Endothelial cell of hepatic sinusoid (primary cell): ENCODE data around the gene L3MBTL4.
"Not testable (repeated sequence)": the region's sequence is repeated elsewhere in the genome, so short reads cannot be mapped to it uniquely, and the experiment has no call there.

Experiments used
- in situ Hi-C: cut with HindIII; loops from 2 replicates; pipeline ENCODE4 v1.10.0; 2017; ENCODE audit warnings: low sequenced_read_pairs

L3MBTL4 gene

GRCh38 chr18:6313415-6313814, 101.3 kb downstream of the L3MBTL4 start:
- in situ Hi-C loops, result no loop called here

GRCh38 chr18:6311456-6312215, 103.1 kb downstream of the L3MBTL4 start:
- in situ Hi-C loops, result no loop called here

- in situ Hi-C loops, result no loop called here
Measured at GRCh38 chr18:6310714-6311113, 104.0 kb downstream of the L3MBTL4 start.

- in situ Hi-C loops, result no loop called here
Measured at GRCh38 chr18:6297875-6298274, 116.8 kb downstream of the L3MBTL4 start.

- in situ Hi-C loops, result no loop called here
Measured at GRCh38 chr18:6294148-6294784, 120.4 kb downstream of the L3MBTL4 start.

- in situ Hi-C loops, result no loop called here
Measured at GRCh38 chr18:6289843-6290242, 124.9 kb downstream of the L3MBTL4 start.

GRCh38 chr18:6286585-6286984, 128.1 kb downstream of the L3MBTL4 start:
- in situ Hi-C loops, result no loop called here

GRCh38 chr18:6284761-6285160, 129.9 kb downstream of the L3MBTL4 start:
- in situ Hi-C loops, result no loop called here

GRCh38 chr18:6284300-6284699, 130.4 kb downstream of the L3MBTL4 start:
- in situ Hi-C loops, result no loop called here

GRCh38 chr18:6281874-6282273, 132.8 kb downstream of the L3MBTL4 start:
- in situ Hi-C loops, result no loop called here

GRCh38 chr18:6280211-6280743, 134.4 kb downstream of the L3MBTL4 start:
- in situ Hi-C loops, result no loop called here

GRCh38 chr18:6279308-6279707, 135.4 kb downstream of the L3MBTL4 start:
- in situ Hi-C loops, result no loop called here

GRCh38 chr18:6273423-6273822, 141.3 kb downstream of the L3MBTL4 start:
- in situ Hi-C loops, result no loop called here

GRCh38 chr18:6272144-6272543, 142.6 kb downstream of the L3MBTL4 start:
- in situ Hi-C loops, result not testable (repeated sequence)

GRCh38 chr18:6271585-6271984, 143.1 kb downstream of the L3MBTL4 start:
- in situ Hi-C loops, result no loop called here

- in situ Hi-C loops, result no loop called here
Measured at GRCh38 chr18:6270771-6271216, 143.9 kb downstream of the L3MBTL4 start.

GRCh38 chr18:6269660-6270332, 144.9 kb downstream of the L3MBTL4 start:
- in situ Hi-C loops, result no loop called here

- in situ Hi-C loops, result no loop called here
Measured at GRCh38 chr18:6266212-6266611, 148.5 kb downstream of the L3MBTL4 start.

- in situ Hi-C loops, result no loop called here
Measured at GRCh38 chr18:6261938-6262337, 152.8 kb downstream of the L3MBTL4 start.

GRCh38 chr18:6259324-6259723, 155.4 kb downstream of the L3MBTL4 start:
- in situ Hi-C loops, result not testable (repeated sequence)

GRCh38 chr18:6257950-6258349, 156.8 kb downstream of the L3MBTL4 start:
- in situ Hi-C loops, result no loop called here

- in situ Hi-C loops, result no loop called here
Measured at GRCh38 chr18:6256521-6256920, 158.2 kb downstream of the L3MBTL4 start.
